Epithelial cell of esophagus (primary cell): ENCODE data around the gene TCF25.

Source experiments
- DNase-seq: peaks from one replicate; pipeline ENCODE4 v3.0.0; 2010; ENCODE audit warnings: low read depth
- H3K4me3 ChIP-seq: 2 replicates; pipeline ENCODE4 v1.5.1; 2011; ENCODE audit warnings: mild to moderate bottlenecking, low read length, control low read depth
- TF ChIP-seq, protein P1 (sequence below): IDR thresholded peaks from 2 replicates; pipeline ENCODE4 v1.5.1; 2011; ENCODE audit warnings: low read depth, mild to moderate bottlenecking, low read length, control low read depth, inconsistent platforms; ENCODE audit not compliant: insufficient read depth; ENCODE audit errors: missing control alignments

The TCF25 gene

DNA sequence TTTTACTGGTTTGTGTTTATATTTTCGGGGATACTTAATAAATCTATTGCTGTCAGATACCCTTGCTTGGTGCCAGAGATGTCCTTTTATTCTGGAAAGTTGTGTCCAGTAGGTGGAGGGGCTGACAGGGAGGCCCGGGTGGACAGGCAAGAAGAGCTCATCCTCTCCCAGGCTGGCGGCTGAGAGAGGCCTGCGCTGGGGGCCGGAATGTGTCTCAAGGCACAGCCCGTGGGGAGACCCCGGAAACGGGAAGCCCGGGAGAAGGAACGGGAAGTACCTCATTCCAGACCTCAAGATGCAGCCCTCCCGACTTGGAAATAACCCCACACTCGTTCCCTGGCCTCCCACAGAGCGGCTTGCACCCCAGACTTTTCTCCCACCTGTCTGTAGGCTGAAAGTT, 62.6 kb downstream of the TCF25 start:
- no peak for DNase-seq
- H3K4me3 ChIP-seq = no peak overlapping the region
- TF ChIP-seq, protein P1, sequence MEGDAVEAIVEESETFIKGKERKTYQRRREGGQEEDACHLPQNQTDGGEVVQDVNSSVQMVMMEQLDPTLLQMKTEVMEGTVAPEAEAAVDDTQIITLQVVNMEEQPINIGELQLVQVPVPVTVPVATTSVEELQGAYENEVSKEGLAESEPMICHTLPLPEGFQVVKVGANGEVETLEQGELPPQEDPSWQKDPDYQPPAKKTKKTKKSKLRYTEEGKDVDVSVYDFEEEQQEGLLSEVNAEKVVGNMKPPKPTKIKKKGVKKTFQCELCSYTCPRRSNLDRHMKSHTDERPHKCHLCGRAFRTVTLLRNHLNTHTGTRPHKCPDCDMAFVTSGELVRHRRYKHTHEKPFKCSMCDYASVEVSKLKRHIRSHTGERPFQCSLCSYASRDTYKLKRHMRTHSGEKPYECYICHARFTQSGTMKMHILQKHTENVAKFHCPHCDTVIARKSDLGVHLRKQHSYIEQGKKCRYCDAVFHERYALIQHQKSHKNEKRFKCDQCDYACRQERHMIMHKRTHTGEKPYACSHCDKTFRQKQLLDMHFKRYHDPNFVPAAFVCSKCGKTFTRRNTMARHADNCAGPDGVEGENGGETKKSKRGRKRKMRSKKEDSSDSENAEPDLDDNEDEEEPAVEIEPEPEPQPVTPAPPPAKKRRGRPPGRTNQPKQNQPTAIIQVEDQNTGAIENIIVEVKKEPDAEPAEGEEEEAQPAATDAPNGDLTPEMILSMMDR = no peak

DNA sequence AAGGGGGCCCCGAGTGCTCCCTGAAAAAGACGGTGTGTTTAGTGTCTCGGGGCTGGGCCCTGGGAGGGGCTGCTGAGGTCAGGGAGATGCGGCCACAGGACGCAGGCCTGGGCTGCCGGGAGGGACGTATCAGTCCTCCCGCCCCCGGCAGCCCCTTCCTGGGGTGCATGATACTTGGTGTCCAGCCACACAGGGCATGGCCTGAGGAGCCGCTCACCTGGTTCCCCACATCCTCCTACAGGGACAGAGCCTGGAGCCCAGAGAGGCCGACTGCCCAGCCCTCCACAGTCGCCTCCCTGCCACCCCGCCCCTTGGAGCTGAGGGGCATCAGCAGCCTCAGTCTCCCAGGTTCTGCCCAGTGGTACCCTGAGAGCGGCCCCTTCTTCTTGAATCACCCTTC, 63.1 kb downstream of the TCF25 start:
- H3K4me3 ChIP-seq = no peak overlapping the region
- TF ChIP-seq, protein P1 = no peak
- no peak for DNase-seq

GRCh38 chr16:89936981-89937380, 63.6 kb downstream of the TCF25 start:
- no peak overlapping the region for H3K4me3 ChIP-seq
- TF ChIP-seq, protein P1 = no peak
- no peak for DNase-seq

- TF ChIP-seq, protein P1 = no peak
- no peak overlapping the region for H3K4me3 ChIP-seq
- no peak for DNase-seq
Observed at GRCh38 chr16:89938175-89938885, 64.9 kb downstream of the TCF25 start.

DNA sequence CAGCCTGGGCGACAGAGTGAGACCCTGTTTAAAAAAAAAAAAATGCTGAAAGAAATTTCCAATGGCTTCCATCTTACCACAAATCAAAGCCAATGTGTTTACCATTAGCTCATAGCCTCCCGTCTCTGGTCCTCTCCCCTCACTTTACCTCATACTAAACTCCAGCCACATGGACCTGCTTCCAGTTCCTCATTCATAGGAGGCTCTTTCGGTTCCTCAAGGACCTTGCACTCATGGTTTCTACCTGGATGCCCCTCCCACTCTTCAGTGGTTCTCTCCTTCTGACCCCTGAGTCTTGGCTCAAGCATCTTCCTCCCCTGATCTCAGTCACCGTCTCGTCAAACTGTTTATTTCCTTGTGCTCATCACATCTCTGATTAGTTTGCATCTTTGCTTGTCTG, 71.4 kb downstream of the TCF25 start:
- no peak for DNase-seq
- no peak overlapping the region for H3K4me3 ChIP-seq
- TF ChIP-seq, protein P1 = no peak

DNA sequence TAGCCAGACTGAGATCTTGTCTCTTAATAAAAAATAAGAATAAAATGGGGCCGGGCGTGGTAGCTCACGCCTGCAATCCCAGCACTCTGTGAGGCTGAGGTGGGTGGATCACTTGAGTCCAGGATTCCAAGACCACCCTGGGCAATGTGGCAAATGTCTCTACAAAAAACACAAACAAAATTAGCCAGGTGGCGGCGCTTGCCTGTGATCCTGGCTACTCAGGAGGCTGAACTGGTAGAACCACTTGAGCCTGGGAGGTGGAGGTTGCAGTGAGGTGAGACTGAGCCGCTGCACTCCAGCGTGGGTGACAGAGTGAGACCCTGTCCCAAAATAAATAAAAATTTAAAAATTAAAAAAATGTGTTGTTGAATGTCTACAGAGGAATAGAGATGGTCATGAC, 72.3 kb downstream of the TCF25 start:
- TF ChIP-seq, protein P1 = peak; percentile 11
- no peak overlapping the region for H3K4me3 ChIP-seq
- peak; percentile 42 for DNase-seq

DNA sequence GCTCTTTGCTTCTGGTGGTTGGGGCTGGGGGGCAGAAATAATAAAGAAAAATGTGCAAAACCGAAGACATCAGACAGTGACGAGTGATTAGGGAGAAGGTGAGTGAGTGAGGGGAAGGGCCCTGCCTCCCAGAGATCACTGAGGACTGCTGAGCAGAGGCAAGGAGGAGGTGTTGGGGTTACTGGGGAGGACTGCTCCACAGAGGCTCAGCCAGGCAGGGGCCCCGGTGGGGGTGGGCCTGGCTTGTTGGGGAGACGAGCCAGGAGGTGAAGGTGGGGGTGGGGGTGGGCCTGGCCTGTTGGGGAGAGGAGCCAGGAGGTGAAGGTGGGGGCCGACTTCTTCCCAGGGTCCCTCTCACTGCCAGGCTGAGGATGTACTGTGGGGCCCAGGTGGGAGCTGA, 73.1 kb downstream of the TCF25 start:
- no peak for DNase-seq
- TF ChIP-seq, protein P1 = no peak
- no peak overlapping the region for H3K4me3 ChIP-seq
